H1 (cell line): ENCODE results near the gene RNASE9. TPM values are rescaled to one million over a fixed set of nuclear protein-coding genes. Genes with fewer than 3 reads are reported as not detected.
A peak's percentile ranks its signal among the peaks of the same experiment; 100 is the strongest.

Source experiments
- CTCF ChIA-PET: fragments of 300-600 bp; sonication (Branson Sonifier 250); formaldehyde crosslinking; loops from one replicate; lab custom pipeline; 2021; ENCODE audit not compliant: partially characterized antibody; lab: Charles Lee
- POLR2A ChIA-PET: fragments of 300-600 bp; sonication (Branson Sonifier 250); formaldehyde crosslinking; loops from one replicate; lab custom pipeline; 2021; ENCODE audit warnings: inconsistent platforms; ENCODE audit not compliant: partially characterized antibody; lab: Charles Lee
- DNase-seq, 2 experiments: peaks; one replicate each; pipeline versions ENCODE4 v3.0.0 to v3.0.0-alpha.2; 2010 to 2022; ENCODE audit warnings: low spot score in 2 of 2, low read depth in 1 of 2, mixed read lengths in 1 of 2
- FAIRE-seq: peaks from 2 replicates; lab custom pipeline; 2011; peaks lifted over from hg19 to GRCh38; lab: Jason Lieb, UNC
- H2AFZ ChIP-seq: 2 replicates; pipeline ENCODE4 v1.8.1; 2012; ENCODE audit warnings: low read length, inconsistent platforms
- H2AK5ac ChIP-seq: 2 replicates; pipeline ENCODE4 v1.6.1; 2013; ENCODE audit warnings: low read depth, low read length
- H2BK120ac ChIP-seq: replicated peaks from 2 replicates; pipeline ENCODE3; 2013; ENCODE audit warnings: low read depth, low read length, inconsistent platforms
- H2BK12ac ChIP-seq: 2 replicates; pipeline ENCODE4 v1.6.1; 2013; ENCODE audit warnings: low read depth, low read length
- H2BK15ac ChIP-seq: 2 replicates; pipeline ENCODE4 v1.6.1; 2013; ENCODE audit warnings: low read length
- H2BK20ac ChIP-seq: 2 replicates; pipeline ENCODE4 v1.6.1; 2013; ENCODE audit warnings: low read length
- H2BK5ac ChIP-seq: 2 replicates; pipeline ENCODE4 v1.6.1; 2013; ENCODE audit warnings: low read depth, low read length
- H3K14ac ChIP-seq: 2 replicates; pipeline ENCODE4 v1.6.1; 2013; ENCODE audit warnings: inconsistent platforms; ENCODE audit not compliant: insufficient read length
- H3K18ac ChIP-seq: 2 replicates; pipeline ENCODE4 v1.6.1; 2013; ENCODE audit warnings: low read length; ENCODE audit errors: extremely low read depth
- H3K23ac ChIP-seq: 2 replicates; pipeline ENCODE4 v1.6.1; 2013; ENCODE audit warnings: inconsistent platforms; ENCODE audit not compliant: insufficient read length
- H3K23me2 ChIP-seq: 2 replicates; pipeline ENCODE4 v1.6.1; 2013; ENCODE audit warnings: low read depth, low read length
- H3K27ac ChIP-seq: 2 replicates; pipeline ENCODE4 v1.6.1; 2011; ENCODE audit warnings: low read depth, low read length, inconsistent platforms
- H3K27me3 ChIP-seq, 4 experiments: replicated peaks in 1 of 4; 1 replicate in 1 of 4; 2 replicates in 3 of 4; pipeline versions ENCODE4 v1.6.1 to v1.8.1; 2011 to 2013; ENCODE audit warnings: low read length in 3 of 4, mild to moderate bottlenecking in 3 of 4, inconsistent platforms in 2 of 4, mixed read lengths in 2 of 4, moderate library complexity in 1 of 4; ENCODE audit not compliant: control insufficient read depth in 3 of 4, insufficient read depth in 3 of 4; ENCODE audit errors: extremely low read depth in 1 of 4
- H3K36me3 ChIP-seq, 4 experiments: 2 replicates each; pipeline versions ENCODE4 v1.6.1 to v1.8.1; 2011 to 2013; ENCODE audit warnings: mild to moderate bottlenecking in 4 of 4, low read length in 3 of 4, moderate library complexity in 2 of 4, control low read depth in 1 of 4, inconsistent platforms in 1 of 4; ENCODE audit not compliant: insufficient read depth in 4 of 4, control insufficient read depth in 2 of 4
- H3K4ac ChIP-seq: replicated peaks from 2 replicates; pipeline ENCODE3; 2013; ENCODE audit warnings: low read length, low read depth, mixed read lengths, inconsistent platforms; ENCODE audit not compliant: insufficient read length
- H3K4me1 ChIP-seq, 4 experiments: replicated peaks in 1 of 4; 1 replicate in 1 of 4; 2 replicates in 3 of 4; pipeline versions ENCODE4 v1.6.1 to v1.8.1; 2011 to 2013; ENCODE audit warnings: low read length in 3 of 4, inconsistent platforms in 2 of 4, mixed read lengths in 1 of 4; ENCODE audit not compliant: insufficient read depth in 4 of 4, control insufficient read depth in 3 of 4
- H3K4me2 ChIP-seq, 2 experiments: 2 replicates each; pipeline versions ENCODE4 v1.6.1 to v1.8.1; 2011 to 2013; ENCODE audit warnings: low read depth in 2 of 2, low read length in 2 of 2, control low read depth in 1 of 2, inconsistent platforms in 1 of 2, mild to moderate bottlenecking in 1 of 2; ENCODE audit not compliant: insufficient read depth in 1 of 2
- H3K4me3 ChIP-seq, 4 experiments: fragments of 200-600, 300-600 bp in 1 of 4; sonication (generic), shearing (Covaris generic), sonication (Bioruptor Twin) in 1 of 4; 2 replicates each; pipeline versions ENCODE4 v1.5.1 to v1.8.1; 2011 to 2016; ENCODE audit warnings: low read length in 4 of 4, low read depth in 3 of 4, control low read depth in 2 of 4, inconsistent platforms in 2 of 4, mild to moderate bottlenecking in 2 of 4, mixed read lengths in 1 of 4, moderate library complexity in 1 of 4; ENCODE audit not compliant: insufficient read depth in 2 of 4; ENCODE audit errors: extremely low read depth in 1 of 4
- H3K56ac ChIP-seq: replicated peaks from 2 replicates; pipeline ENCODE3; 2013; ENCODE audit warnings: low read depth, mild to moderate bottlenecking, mixed read lengths, low read length, inconsistent platforms; ENCODE audit not compliant: insufficient read length
- H3K79me1 ChIP-seq: 2 replicates; pipeline ENCODE4 v1.6.1; 2013; ENCODE audit warnings: low read depth, low read length, control low read depth
- H3K79me2 ChIP-seq, 2 experiments: 2 replicates each; pipeline versions ENCODE4 v1.6.1 to v1.8.1; 2012 to 2013; ENCODE audit warnings: low read length in 2 of 2, mild to moderate bottlenecking in 2 of 2, inconsistent platforms in 1 of 2; ENCODE audit not compliant: insufficient read depth in 2 of 2, control insufficient read depth in 1 of 2
- H3K9ac ChIP-seq, 4 experiments: replicated peaks in 1 of 4; 1 replicate in 1 of 4; 2 replicates in 3 of 4; pipeline versions ENCODE4 v1.6.1 to v1.8.1; 2011 to 2013; ENCODE audit warnings: low read depth in 3 of 4, low read length in 3 of 4, control low read depth in 2 of 4, mild to moderate bottlenecking in 2 of 4, moderate library complexity in 2 of 4, inconsistent platforms in 1 of 4; ENCODE audit errors: extremely low read depth in 1 of 4
- H3K9me3 ChIP-seq, 2 experiments: 2 replicates each; pipeline versions ENCODE4 v1.6.1 to v1.8.1; 2012 to 2013; ENCODE audit warnings: mild to moderate bottlenecking in 2 of 2, moderate library complexity in 2 of 2, control low read depth in 1 of 2, inconsistent platforms in 1 of 2, low read depth in 1 of 2, low read length in 1 of 2, mixed read lengths in 1 of 2; ENCODE audit not compliant: insufficient read depth in 2 of 2
- H4K20me1 ChIP-seq, 2 experiments: replicated peaks in 1 of 2; 2 replicates each; pipeline versions ENCODE3 to v1.8.1; 2011 to 2013; ENCODE audit warnings: inconsistent platforms in 2 of 2, low read length in 2 of 2, mild to moderate bottlenecking in 1 of 2; ENCODE audit not compliant: insufficient read depth in 2 of 2, control insufficient read depth in 1 of 2
- H4K5ac ChIP-seq: 2 replicates; pipeline ENCODE4 v1.6.1; 2013; ENCODE audit warnings: low read length, low read depth, mixed read lengths, inconsistent platforms; ENCODE audit not compliant: insufficient read length
- H4K8ac ChIP-seq: 2 replicates; pipeline ENCODE4 v1.8.0; 2013; ENCODE audit warnings: mild to moderate bottlenecking, moderate library complexity, low read length, inconsistent platforms; ENCODE audit not compliant: insufficient read depth; ENCODE audit errors: extremely low read depth
- H4K91ac ChIP-seq: replicated peaks from 2 replicates; pipeline ENCODE3; 2013; ENCODE audit warnings: low read length, mixed read lengths, inconsistent platforms; ENCODE audit not compliant: insufficient read length
- CREB1 ChIP-seq: IDR thresholded peaks from 2 replicates; pipeline ENCODE4 v1.6.1; 2012; ENCODE audit warnings: inconsistent platforms
- EP300 ChIP-seq, 2 experiments: IDR thresholded peaks; 1 replicate in 1 of 2; 2 replicates in 1 of 2; pipeline ENCODE4 v1.6.1; 2011 to 2012; ENCODE audit warnings: low read depth in 2 of 2, low read length in 2 of 2, mild to moderate bottlenecking in 2 of 2, borderline replicate concordance in 1 of 2, inconsistent platforms in 1 of 2, moderate library complexity in 1 of 2
- JUN ChIP-seq: IDR thresholded peaks from 2 replicates; pipeline ENCODE4 v1.6.1; 2011; ENCODE audit warnings: low read depth, mild to moderate bottlenecking, improper control_type of control experiment, low read length
- KDM5A ChIP-seq: fragments of 200-600 bp; IDR thresholded peaks from 2 replicates; pipeline ENCODE4 v1.7.1; 2012; ENCODE audit warnings: mild to moderate bottlenecking, low read length, inconsistent platforms, mixed read lengths
- NANOG ChIP-seq: IDR thresholded peaks from 2 replicates; pipeline ENCODE4 v1.6.1; 2011; ENCODE audit warnings: low read length, low read depth, mild to moderate bottlenecking, inconsistent platforms; ENCODE audit not compliant: insufficient read depth, poor library complexity, severe bottlenecking
- RAD21 ChIP-seq, 2 experiments: IDR thresholded peaks in 1 of 2; conservative IDR thresholded peaks in 1 of 2; 2 replicates each; pipeline ENCODE4 v1.6.1; 2011; ENCODE audit warnings: low read depth in 2 of 2, low read length in 2 of 2, improper control_type of control experiment in 1 of 2, inconsistent platforms in 1 of 2, mild to moderate bottlenecking in 1 of 2, moderate library complexity in 1 of 2
- SIRT6 ChIP-seq: IDR thresholded peaks from one replicate; pipeline ENCODE4 v1.7.1; 2012; ENCODE audit warnings: low read length, inconsistent platforms
- SP4 ChIP-seq: IDR thresholded peaks from 2 replicates; pipeline ENCODE4 v1.6.1; 2012; ENCODE audit warnings: low read length, inconsistent platforms
- SUZ12 ChIP-seq: fragments of 200-600 bp; sonication (generic); IDR thresholded peaks from 2 replicates; pipeline ENCODE4 v1.6.1; 2012; ENCODE audit warnings: mild to moderate bottlenecking, inconsistent platforms, low read length, moderate library complexity, mixed read lengths
- ZNF274 ChIP-seq: IDR thresholded peaks from 2 replicates; pipeline ENCODE4 v1.7.0; 2012; ENCODE audit warnings: low read length, borderline replicate concordance; ENCODE audit errors: extremely low read depth
- WGBS, 2 experiments: shearing (Covaris generic) in 1 of 2; methylation state at CpG; one replicate each; pipeline versions ENCODE4 v1.1.6 to v1.1.7; 2013 to 2015; ENCODE audit warnings: low lambda C conversion rate in 2 of 2, mixed read lengths in 2 of 2, inconsistent platforms in 1 of 2, low coverage in 1 of 2, missing lambda C conversion rate in 1 of 2; ENCODE audit not compliant: insufficient replicate concordance in 2 of 2, insufficient coverage in 1 of 2, insufficient read length in 1 of 2; ENCODE audit errors: extremely low coverage in 1 of 2, missing lambda C conversion rate in 1 of 2; 5-methylcytosine and 5-hydroxymethylcytosine counted together
- long read RNA-seq, 2 experiments: library from RNA in 1 of 2; library from capped mRNA in 1 of 2; stranded (forward); transcript quantifications; one replicate each; pipeline ENCODE4 v2.0.0, GENCODE V29; 2021; ENCODE audit warnings: inconsistent platforms in 1 of 2
- polyA minus RNA-seq, 3 experiments: library from RNA; depleted of rRNA, polyadenylated mRNA; stranded (reverse); fragments of >200 nt; gene quantifications; 1 replicate in 2 of 3; 2 replicates in 1 of 3; pipeline ENCODE4 v1.2.3, GENCODE V29; 2011
- polyA plus RNA-seq, 7 experiments: library from polyadenylated mRNA; depleted of rRNA in 3 of 7; stranded (reverse) in 5 of 7; unstranded in 2 of 7; fragments of >200 nt in 5 of 7; fragments of 200-250 nt in 2 of 7; gene quantifications; 1 replicate in 5 of 7; 2 replicates in 1 of 7; 4 replicates in 1 of 7; pipeline versions ENCODE4 v1.2.1 to v1.2.3, GENCODE V29; 2011 to 2013; ENCODE audit warnings: missing spikeins in 2 of 7, mixed read lengths in 2 of 7
- total RNA-seq: library from RNA; stranded (reverse); fragmentation: NEBNext Ultra II Directional; extraction: Animal tissue kit (Norgen Biotek cat#: 25700); gene quantifications from 2 replicates; pipeline ENCODE4 v1.2.1, GENCODE V29; 2021
- TF ChIP-seq, protein P1 (sequence below): IDR thresholded peaks from 2 replicates; pipeline ENCODE4 v1.6.1; 2012; ENCODE audit warnings: inconsistent platforms

The RNASE9 gene
- total RNA-seq (not detected in 2 replicates), polyA plus RNA-seq (2011; rRNA removed) (0.06 TPM in 2 replicates), polyA minus RNA-seq (2011; rRNA and poly(A)+ RNA removed) (0.22 TPM in 1 of 2 replicates, not detected in the other)
- 0.12 TPM for polyA plus RNA-seq (2011; cell fraction: cytosol; rRNA removed)
- polyA plus RNA-seq (2011; cell fraction: nucleus; rRNA removed), result 0.13 TPM
- polyA plus RNA-seq (2012, experiment 1 of 2), result not detected in 4 replicates
- polyA plus RNA-seq (2012, experiment 2 of 2), result not detected
- polyA plus RNA-seq (2013, experiment 1 of 2), result 0.14 TPM
- 0.17 TPM for polyA plus RNA-seq (2013, experiment 2 of 2)
- not detected for polyA minus RNA-seq (2011; cell fraction: cytosol; rRNA and poly(A)+ RNA removed)
- polyA minus RNA-seq (2011; cell fraction: nucleus; rRNA and poly(A)+ RNA removed), result 0.60 TPM
- long read RNA-seq, experiment 1, result 0 reads
- long read RNA-seq, experiment 2, result 0 reads

DNA sequence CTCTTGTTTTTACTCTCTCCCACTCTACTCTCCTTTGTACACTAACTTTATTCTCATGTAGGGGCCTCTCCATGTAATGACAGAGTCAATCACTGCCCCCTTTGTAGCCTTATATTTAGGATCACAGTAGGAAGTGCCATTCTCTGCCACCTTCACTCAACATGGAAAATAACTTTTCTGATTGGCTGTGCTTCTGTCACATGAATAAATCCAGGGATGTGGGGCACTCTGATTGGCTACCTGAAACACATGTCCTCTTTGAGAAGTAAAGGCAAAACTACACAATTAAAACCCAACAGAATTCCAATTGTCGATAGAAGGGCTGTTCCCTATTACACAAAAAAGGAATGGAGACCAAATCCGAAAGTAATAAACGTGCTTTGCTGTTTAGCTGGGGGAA lies at the start of gene RNASE9:
RNASE9 (minus strand) TSS at position 87 of the 400 bp plus-strand sequence.
- Histone ChIP-seq H3K14ac (no peak within 1 kb of the TSS), H4K8ac (no peak within 1 kb of the TSS), H2BK20ac (peak within 1 kb of the TSS; percentile 97; the same call in 1 of the 2 replicates), H3K79me1 (no peaks in the 10 kb centered on the region), H3K27ac (peak within 1 kb of the TSS; percentile 18; the same call in 1 of the 2 replicates), H3K27me3 (no peaks in the 10 kb centered on the region), H3K4me1 (peaks cover 2 to 10% (median 7%) of the 10 kb centered on the region in 4 experiments; a peak in 5 of 7 replicates), H2BK12ac (no peak within 1 kb of the TSS), H3K36me3 (no peaks in the 10 kb centered on the region), H2AFZ (no peak within 1 kb of the TSS), H3K9ac (no peak within 1 kb of the TSS), H3K4ac (no peak within 1 kb of the TSS), H3K23ac (no peak within 1 kb of the TSS), H3K4me2 (peak within 1 kb of the TSS; percentile 35 to 61; a peak in 3 of 4 replicates), H2BK5ac (no peak within 1 kb of the TSS), H3K18ac (no peak within 1 kb of the TSS; the same call in 1 of the 2 replicates), H3K79me2 (no peaks in the 10 kb centered on the region), H4K5ac (peak within 1 kb of the TSS; percentile 71), H3K56ac (no peak within 1 kb of the TSS), H4K20me1 (no peaks in the 10 kb centered on the region), H4K91ac (no peak within 1 kb of the TSS), H2BK120ac (peak within 1 kb of the TSS; percentile 15), H3K9me3 (no peaks in the 10 kb centered on the region), H3K23me2 (no peaks in the 10 kb centered on the region; the same call in 1 of the 2 replicates), H3K4me3 (peak within 1 kb of the TSS in 1 of 4 experiments; percentile 35; a peak in 1 of 8 replicates), H2BK15ac (no peak within 1 kb of the TSS), H2AK5ac (no peak within 1 kb of the TSS)
- WGBS, 2 experiments, result 92% methylated on average over 3 of the region's 3 CpGs; no CpG with 5 or more reads in 1 of the 2 experiments
- CTCF ChIA-PET, result interaction anchor here (1.0 kb wide), 1 partner anchor 49 kb away, joined by 4 read pairs; no protein-coding TSS in a partner anchor
- POLR2A ChIA-PET, result no interaction called here
- DNase-seq (no peak), FAIRE-seq (peak; percentile 58)
- TF ChIP-seq RAD21 (IDR thresholded peaks at IDR 0.05 in 1 of 2, conservative IDR thresholded peaks at IDR 0.05 in 1 of 2; ENCODE audit: low read depth in 2 of 2, low read length in 2 of 2) (no peak), JUN (no peak), SUZ12 (no peak), CREB1 (no peak), NANOG (no peak), KDM5A (no peak), EP300 (IDR thresholded peaks at IDR 0.05; ENCODE audit: borderline replicate concordance in 1 of 2, low read depth in 2 of 2, low read length in 2 of 2) (no peak), ZNF274 (no peak), SP4 (no peak), SIRT6 (no peak)
- TF ChIP-seq, protein P1, sequence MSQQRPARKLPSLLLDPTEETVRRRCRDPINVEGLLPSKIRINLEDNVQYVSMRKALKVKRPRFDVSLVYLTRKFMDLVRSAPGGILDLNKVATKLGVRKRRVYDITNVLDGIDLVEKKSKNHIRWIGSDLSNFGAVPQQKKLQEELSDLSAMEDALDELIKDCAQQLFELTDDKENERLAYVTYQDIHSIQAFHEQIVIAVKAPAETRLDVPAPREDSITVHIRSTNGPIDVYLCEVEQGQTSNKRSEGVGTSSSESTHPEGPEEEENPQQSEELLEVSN, result no peak
